ENCODE data around the gene IQSEC3.

IQSEC3 gene

DNA sequence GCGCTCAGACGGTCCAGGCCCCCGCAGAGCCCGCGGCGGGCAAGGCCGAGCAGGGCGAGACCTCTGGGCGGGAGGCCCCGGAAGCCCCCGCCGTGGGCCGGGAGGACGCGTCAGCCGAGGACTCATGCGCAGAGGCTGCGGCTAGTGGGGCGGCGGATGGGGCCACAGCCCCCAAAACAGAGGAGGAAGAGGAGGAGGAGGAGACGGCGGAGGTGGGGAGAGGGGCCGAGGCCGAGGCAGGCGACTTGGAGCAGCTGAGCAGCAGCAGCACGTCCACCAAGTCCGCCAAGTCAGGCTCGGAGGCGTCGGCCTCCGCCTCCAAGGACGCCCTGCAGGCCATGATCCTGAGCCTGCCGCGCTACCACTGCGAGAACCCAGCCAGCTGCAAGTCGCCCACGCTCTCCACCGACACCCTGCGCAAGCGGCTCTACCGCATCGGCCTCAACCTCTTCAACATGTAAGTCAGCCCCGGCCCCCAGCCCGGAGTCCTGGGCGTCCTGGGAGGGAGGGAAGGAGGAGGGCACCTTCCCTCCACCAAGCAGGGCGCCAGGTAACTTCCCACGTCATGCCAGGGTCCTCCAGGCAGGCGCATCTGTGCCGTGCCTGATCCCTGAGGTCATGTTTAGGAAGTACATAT lies 72.4 kb downstream of the IQSEC3 start:
- H3K9me3 ChIP-seq: no peaks in the 10 kb centered on the region
- no peaks in the 10 kb centered on the region for H3K4me1 ChIP-seq (ENCODE audit: control insufficient read depth in 1 of 2, insufficient read depth in 1 of 2, low read depth in 1 of 2, low read length in 1 of 2)
- H3K36me3 ChIP-seq: no peaks in the 10 kb centered on the region
- H3K4me3 ChIP-seq (ENCODE audit: low read depth in 1 of 2, low read length in 1 of 2): no peak overlapping the region
- TF ChIP-seq, protein P1, sequence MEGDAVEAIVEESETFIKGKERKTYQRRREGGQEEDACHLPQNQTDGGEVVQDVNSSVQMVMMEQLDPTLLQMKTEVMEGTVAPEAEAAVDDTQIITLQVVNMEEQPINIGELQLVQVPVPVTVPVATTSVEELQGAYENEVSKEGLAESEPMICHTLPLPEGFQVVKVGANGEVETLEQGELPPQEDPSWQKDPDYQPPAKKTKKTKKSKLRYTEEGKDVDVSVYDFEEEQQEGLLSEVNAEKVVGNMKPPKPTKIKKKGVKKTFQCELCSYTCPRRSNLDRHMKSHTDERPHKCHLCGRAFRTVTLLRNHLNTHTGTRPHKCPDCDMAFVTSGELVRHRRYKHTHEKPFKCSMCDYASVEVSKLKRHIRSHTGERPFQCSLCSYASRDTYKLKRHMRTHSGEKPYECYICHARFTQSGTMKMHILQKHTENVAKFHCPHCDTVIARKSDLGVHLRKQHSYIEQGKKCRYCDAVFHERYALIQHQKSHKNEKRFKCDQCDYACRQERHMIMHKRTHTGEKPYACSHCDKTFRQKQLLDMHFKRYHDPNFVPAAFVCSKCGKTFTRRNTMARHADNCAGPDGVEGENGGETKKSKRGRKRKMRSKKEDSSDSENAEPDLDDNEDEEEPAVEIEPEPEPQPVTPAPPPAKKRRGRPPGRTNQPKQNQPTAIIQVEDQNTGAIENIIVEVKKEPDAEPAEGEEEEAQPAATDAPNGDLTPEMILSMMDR (IDR thresholded peaks at IDR 0.05): no peak
- H3K27ac ChIP-seq: no peak overlapping the region
- peaks cover 45% of the 10 kb centered on the region for H3K27me3 ChIP-seq

- Histone ChIP-seq H3K9me3 (no peaks in the 10 kb centered on the region), H3K4me3 (ENCODE audit: low read depth in 1 of 2, low read length in 1 of 2) (no peak overlapping the region), H3K27ac (no peak overlapping the region), H3K4me1 (ENCODE audit: control insufficient read depth in 1 of 2, insufficient read depth in 1 of 2, low read depth in 1 of 2, low read length in 1 of 2) (no peaks in the 10 kb centered on the region), H3K27me3 (peaks cover 45% of the 10 kb centered on the region), H3K36me3 (no peaks in the 10 kb centered on the region)
- TF ChIP-seq, protein P1 (IDR thresholded peaks at IDR 0.05): no peak
These were observed 73.0 kb downstream of the IQSEC3 start for GRCh38 chr12:139585-139984.

DNA sequence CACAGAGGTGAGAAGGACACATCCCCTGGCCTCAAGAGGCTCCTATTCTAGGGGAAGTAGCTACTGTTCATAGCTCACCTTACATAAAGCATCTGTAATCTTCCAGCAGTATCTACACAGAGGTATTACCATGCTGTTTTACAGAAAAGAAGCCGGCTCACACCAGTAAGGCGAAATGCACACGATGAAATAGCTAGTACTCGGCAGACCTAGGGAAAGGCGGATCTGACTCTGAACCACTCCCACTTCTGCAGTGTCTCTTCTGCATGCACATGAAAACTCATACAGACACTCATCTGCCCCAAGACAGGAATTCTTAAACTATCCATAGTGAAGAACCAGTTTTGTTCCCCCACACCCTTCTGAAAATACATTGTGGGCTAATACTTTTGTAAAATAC lies 73.6 kb downstream of the IQSEC3 start:
- Histone ChIP-seq H3K9me3 (no peaks in the 10 kb centered on the region), H3K4me1 (ENCODE audit: control insufficient read depth in 1 of 2, insufficient read depth in 1 of 2, low read depth in 1 of 2, low read length in 1 of 2) (no peaks in the 10 kb centered on the region), H3K36me3 (no peaks in the 10 kb centered on the region), H3K27ac (no peak overlapping the region), H3K4me3 (ENCODE audit: low read depth in 1 of 2, low read length in 1 of 2) (no peak overlapping the region), H3K27me3 (peaks cover 45% of the 10 kb centered on the region)
- TF ChIP-seq, protein P1 (IDR thresholded peaks at IDR 0.05): no peak

- H3K36me3 ChIP-seq: no peaks in the 10 kb centered on the region
- H3K27me3 ChIP-seq: peaks cover 30% of the 10 kb centered on the region
- no peaks in the 10 kb centered on the region for H3K4me1 ChIP-seq (ENCODE audit: control insufficient read depth in 1 of 2, insufficient read depth in 1 of 2, low read depth in 1 of 2, low read length in 1 of 2)
- H3K27ac ChIP-seq: no peak overlapping the region
- H3K9me3 ChIP-seq: no peaks in the 10 kb centered on the region
- H3K4me3 ChIP-seq (ENCODE audit: low read depth in 1 of 2, low read length in 1 of 2): no peak overlapping the region
- TF ChIP-seq, protein P1 (IDR thresholded peaks at IDR 0.05): no peak
These were observed 77.5 kb downstream of the IQSEC3 start for GRCh38 chr12:143964-144649.

DNA sequence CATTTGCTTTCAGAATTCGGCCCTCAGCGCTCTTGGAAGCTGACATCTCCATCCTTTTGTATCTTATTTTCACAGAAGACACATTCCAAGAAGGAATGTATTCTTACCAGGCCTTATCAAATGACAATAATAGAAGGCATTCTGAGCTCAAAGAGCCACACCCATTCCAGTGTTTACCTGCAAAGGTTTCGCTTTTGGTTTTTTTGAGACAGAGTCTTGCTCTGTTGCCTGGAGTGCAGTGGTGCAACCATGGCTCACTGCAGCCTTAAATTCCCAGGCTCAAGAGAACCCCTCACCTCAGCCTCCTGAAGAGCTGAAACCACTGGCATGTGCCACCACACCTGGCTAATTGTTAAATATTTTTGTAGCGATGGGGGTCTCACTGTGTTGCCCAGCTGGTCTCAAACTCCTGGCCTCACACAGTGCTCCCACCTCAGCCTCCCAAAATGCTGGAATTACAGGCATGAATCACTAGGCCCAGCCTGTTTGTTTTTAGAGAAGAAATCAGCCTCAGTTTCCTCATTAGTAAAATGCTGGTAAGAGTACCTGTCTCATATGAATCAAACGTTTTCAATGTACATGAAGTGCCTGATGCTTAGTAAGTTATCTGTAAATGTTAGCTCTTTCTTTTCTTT lies 78.2 kb downstream of the IQSEC3 start:
- Histone ChIP-seq H3K9me3 (no peaks in the 10 kb centered on the region), H3K27me3 (peaks cover 23% of the 10 kb centered on the region), H3K4me1 (ENCODE audit: control insufficient read depth in 1 of 2, insufficient read depth in 1 of 2, low read depth in 1 of 2, low read length in 1 of 2) (no peaks in the 10 kb centered on the region), H3K36me3 (no peaks in the 10 kb centered on the region), H3K4me3 (ENCODE audit: low read depth in 1 of 2, low read length in 1 of 2) (no peak overlapping the region), H3K27ac (no peak overlapping the region)
- TF ChIP-seq, protein P1 (IDR thresholded peaks at IDR 0.05): no peak
